CD4-positive, alpha-beta T cell (primary cell): ENCODE results near the gene GALNT10. TPM values are rescaled to one million over a fixed set of nuclear protein-coding genes. Genes with fewer than 3 reads are reported as not detected.

Source experiments
- ATAC-seq: fragments of 200-7000 bp; cut with Tn5 transposase; one replicate; pipeline ENCODE4 v1.10.0; 2022; ENCODE audit warnings: mild to moderate bottlenecking; ENCODE audit not compliant: poor library complexity
- CTCF ChIA-PET: fragments of 350-600 bp; sonication (Branson Sonifier 250); formaldehyde crosslinking; loops from one replicate; lab custom pipeline; 2021; ENCODE audit warnings: antibody characterized with exemption, inconsistent platforms; lab: Charles Lee
- POLR2A ChIA-PET: fragments of 350-600 bp; sonication (Branson Sonifier 250); formaldehyde crosslinking; loops from one replicate; lab custom pipeline; 2021; ENCODE audit warnings: antibody characterized with exemption, inconsistent platforms; lab: Charles Lee
- DNase-seq, 14 experiments: peaks; one replicate each; pipeline ENCODE4 v3.0.0-alpha.2; 2013 to 2020; ENCODE audit warnings: mixed read lengths in 2 of 14
- H3K27ac ChIP-seq, 2 donors: one replicate each; pipeline versions ENCODE4 v1.5.1 to v1.7.0; 2013; ENCODE audit warnings: low read length in 2 of 2, low read depth in 1 of 2, mild to moderate bottlenecking in 1 of 2
- H3K27me3 ChIP-seq, 2 experiments: 1 replicate in 1 of 2; 2 replicates in 1 of 2; pipeline versions ENCODE4 v1.6.1 to v1.7.0; 2013; ENCODE audit warnings: low read length in 2 of 2, control low read depth in 1 of 2, mild to moderate bottlenecking in 1 of 2, moderate library complexity in 1 of 2; ENCODE audit not compliant: insufficient read depth in 2 of 2, control insufficient read depth in 1 of 2
- H3K36me3 ChIP-seq: one replicate; pipeline ENCODE4 v1.6.1; 2013; ENCODE audit warnings: low read length, control low read depth; ENCODE audit not compliant: insufficient read depth
- H3K4me1 ChIP-seq: one replicate; pipeline ENCODE4 v1.6.1; 2013; ENCODE audit warnings: low read length, control low read depth; ENCODE audit not compliant: insufficient read depth
- H3K4me3 ChIP-seq: one replicate; pipeline ENCODE4 v1.5.1; 2013; ENCODE audit warnings: mild to moderate bottlenecking, low read length, moderate library complexity
- H3K9me3 ChIP-seq, 2 experiments: 1 replicate in 1 of 2; 2 replicates in 1 of 2; pipeline versions ENCODE4 v1.6.1 to v1.7.0; 2013; ENCODE audit warnings: low read length in 2 of 2, mild to moderate bottlenecking in 2 of 2, control low read depth in 1 of 2, moderate library complexity in 1 of 2; ENCODE audit not compliant: control insufficient read depth in 1 of 2, insufficient read depth in 1 of 2
- H3K27ac Mint-ChIP-seq: one replicate; pipeline ENCODE4 v1.8.0; 2020; ENCODE audit warnings: mixed read lengths
- H3K27me3 Mint-ChIP-seq: one replicate; pipeline ENCODE4 v1.8.0; 2021; ENCODE audit warnings: mixed read lengths
- H3K36me3 Mint-ChIP-seq: one replicate; pipeline ENCODE4 v1.8.0; 2021; ENCODE audit warnings: low read depth, mixed read lengths
- H3K4me1 Mint-ChIP-seq: one replicate; pipeline ENCODE4 v1.8.0; 2021; ENCODE audit warnings: low read depth, mixed read lengths
- H3K4me3 Mint-ChIP-seq: one replicate; pipeline ENCODE4 v1.8.0; 2020; ENCODE audit warnings: mild to moderate bottlenecking, mixed read lengths
- H3K9me3 Mint-ChIP-seq: one replicate; pipeline ENCODE4 v1.8.0; 2020; ENCODE audit warnings: mixed read lengths
- CTCF ChIP-seq: fragments of 200-600 bp; IDR thresholded peaks from one replicate; pipeline ENCODE4 v1.8.0; 2022; ENCODE audit warnings: antibody characterized with exemption, mild to moderate bottlenecking
- intact Hi-C, 2 experiments: fragments of 100-400 bp; cut with DNase I in 1 of 2; cut with micrococcal nuclease in 1 of 2; formaldehyde crosslinking; loops; one replicate each; pipeline versions ENCODE4 v1.15.1 to v1.9.0; 2023 to 2025; cut with DNase I, micrococcal nuclease
- total RNA-seq, 174 experiments: library from RNA in 2 of 174; stranded (reverse) in 2 of 174; gene quantifications; one replicate each; pipeline ENCODE4 v1.2.3 and lab custom pipeline; 2021 to 2026

GALNT10 gene
- total RNA-seq, 2 experiments from 2014 or later, result 21.7 to 23.0 TPM

DNA sequence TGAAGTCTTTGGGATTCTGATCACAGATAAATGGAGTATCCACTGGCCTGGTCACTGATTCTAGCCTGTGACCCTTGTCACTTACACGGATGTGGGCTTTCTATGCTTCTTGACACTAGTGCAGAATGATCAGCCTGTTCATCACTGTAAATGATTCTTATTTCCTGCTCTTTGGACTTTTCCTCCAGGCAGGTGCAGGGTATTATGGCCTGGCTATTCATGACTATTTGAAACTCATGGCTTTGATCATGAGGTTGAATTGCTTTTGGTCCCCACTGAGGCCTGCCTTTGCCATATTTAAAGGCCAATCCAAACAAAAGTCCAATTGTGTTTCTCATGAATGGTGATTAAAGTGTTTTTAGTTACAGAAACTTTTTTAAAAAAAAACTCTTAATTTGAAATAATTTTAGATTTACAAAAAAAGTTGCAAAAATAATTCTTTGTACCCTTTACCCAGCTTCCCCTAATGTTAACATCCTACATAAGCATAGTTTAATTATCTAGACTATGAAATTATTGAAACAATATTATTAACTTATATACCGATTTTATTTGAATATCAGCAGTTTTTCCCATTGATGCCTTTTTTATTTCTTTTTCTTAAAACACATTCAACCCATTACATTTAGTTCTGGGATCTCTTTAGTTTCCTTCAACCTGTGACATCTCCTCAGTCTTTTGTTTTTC, 68.1 kb downstream of the GALNT10 start:
- Histone ChIP-seq H3K4me1 (no peaks in the 10 kb centered on the region), H3K27ac (no peak overlapping the region), H3K4me3 (no peak overlapping the region), H3K36me3 (peaks cover 2% of the 10 kb centered on the region), H3K27me3 (no peaks in the 10 kb centered on the region), H3K9me3 (no peaks in the 10 kb centered on the region)
- Mint-ChIP-seq H3K36me3 (peaks cover 30% of the 10 kb centered on the region), H3K4me3 (no peak overlapping the region), H3K27ac (no peak overlapping the region), H3K9me3 (no peaks in the 10 kb centered on the region), H3K4me1 (peaks cover 14% of the 10 kb centered on the region), H3K27me3 (no peaks in the 10 kb centered on the region)
- no peak for TF ChIP-seq CTCF
- intact Hi-C loops, result no loop called here
- DNase-seq (no peak), ATAC-seq (no peak)
- CTCF ChIA-PET, result interaction anchor here (0.6 kb wide), 1 partner anchor 92 kb away, joined by 3 read pairs; no protein-coding TSS in a partner anchor
- POLR2A ChIA-PET, result no interaction called here

DNA sequence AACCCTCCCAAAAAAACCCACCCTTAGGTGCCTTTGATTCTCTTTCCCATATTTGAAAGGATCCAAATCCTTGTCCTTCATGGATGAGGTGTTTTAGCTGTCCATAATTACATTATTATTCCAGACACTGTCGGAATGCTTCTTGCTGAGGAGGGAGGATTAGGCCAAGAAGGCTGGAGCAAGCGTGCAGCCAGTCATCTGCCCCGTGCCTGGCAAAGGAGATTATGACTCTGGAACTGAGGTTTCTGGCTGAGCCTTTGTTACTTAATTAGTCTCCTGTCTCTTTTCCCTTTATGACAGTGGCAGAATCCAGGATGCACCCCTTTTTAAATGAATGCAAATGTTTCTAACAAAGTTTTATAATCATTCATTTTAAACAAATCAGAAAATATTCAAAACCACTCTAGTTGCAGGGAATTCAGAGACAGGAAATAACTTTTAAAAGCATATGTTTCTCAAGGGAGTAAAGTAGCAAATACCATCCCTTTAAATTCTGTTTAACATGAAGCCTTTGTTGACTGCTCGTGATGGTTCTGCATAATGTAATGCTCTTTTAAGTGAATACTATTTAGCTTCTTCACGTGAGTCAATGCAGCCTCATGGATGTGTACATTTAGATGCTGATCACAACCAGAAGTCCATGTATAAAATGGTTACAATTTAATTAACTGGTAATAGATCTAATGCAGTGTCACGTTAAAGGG, 69.8 kb downstream of the GALNT10 start:
- H3K4me1 Mint-ChIP-seq, result peaks cover 9% of the 10 kb centered on the region
- DNase-seq (no peak), ATAC-seq (no peak)
- ChIA-PET CTCF (no interaction called here), POLR2A (no interaction called here)
- H3K27me3 ChIP-seq, result no peaks in the 10 kb centered on the region
- no peaks in the 10 kb centered on the region for H3K4me1 ChIP-seq
- no peaks in the 10 kb centered on the region for H3K9me3 Mint-ChIP-seq
- H3K27me3 Mint-ChIP-seq, result no peaks in the 10 kb centered on the region
- no peak overlapping the region for H3K27ac Mint-ChIP-seq
- peaks cover 14% of the 10 kb centered on the region for H3K36me3 Mint-ChIP-seq
- H3K9me3 ChIP-seq, result no peaks in the 10 kb centered on the region
- no peak overlapping the region for H3K4me3 ChIP-seq
- H3K27ac ChIP-seq, result no peak overlapping the region
- TF ChIP-seq CTCF, result no peak
- intact Hi-C loops, result no loop called here
- H3K4me3 Mint-ChIP-seq, result no peak overlapping the region
- H3K36me3 ChIP-seq, result peaks cover 2% of the 10 kb centered on the region

DNA sequence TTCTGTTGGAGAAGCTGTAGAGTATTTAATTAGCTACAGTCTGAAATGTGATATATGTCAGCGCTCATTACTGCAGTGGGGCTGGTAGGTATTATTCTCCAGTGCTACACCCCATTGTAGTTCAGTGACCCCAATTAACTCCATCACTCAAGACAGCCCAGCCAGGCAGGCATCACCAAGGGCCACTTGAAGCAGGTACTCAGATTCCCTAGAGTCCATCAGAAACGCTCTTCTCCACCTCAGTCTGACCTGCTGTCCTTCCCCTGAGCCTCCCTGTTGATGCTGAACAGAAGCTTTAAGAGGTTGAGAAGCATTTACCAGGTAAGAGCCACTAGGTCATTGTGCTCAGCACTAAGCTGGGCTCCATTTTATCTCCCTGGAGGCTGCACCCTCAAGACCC, 71.8 kb downstream of the GALNT10 start:
- Histone ChIP-seq H3K9me3 (no peaks in the 10 kb centered on the region), H3K27me3 (no peaks in the 10 kb centered on the region), H3K36me3 (peaks cover 2% of the 10 kb centered on the region), H3K4me1 (no peaks in the 10 kb centered on the region), H3K4me3 (no peak overlapping the region), H3K27ac (no peak overlapping the region)
- intact Hi-C loops, result no loop called here
- Mint-ChIP-seq H3K4me3 (no peak overlapping the region), H3K27me3 (no peaks in the 10 kb centered on the region), H3K27ac (no peak overlapping the region), H3K36me3 (peaks cover 14% of the 10 kb centered on the region), H3K4me1 (peaks cover 4% of the 10 kb centered on the region), H3K9me3 (no peaks in the 10 kb centered on the region)
- ChIA-PET POLR2A (no interaction called here), CTCF (no interaction called here)
- ATAC-seq (no peak), DNase-seq (no peak)
- TF ChIP-seq CTCF, result no peak
